OCI-LY3 (cell line): ENCODE results near the gene COL27A1.

Experiments used
- H2AFZ ChIP-seq: fragments of 200-600, 300-600 bp; shearing (Covaris generic); 2 replicates; pipeline ENCODE4 v1.6.0; 2014; ENCODE audit warnings: antibody characterized with exemption, low read depth, low read length
- H3K27ac ChIP-seq: fragments of 200-600, 300-600 bp; sonication (generic); 2 replicates; pipeline ENCODE4 v1.5.1; 2014; ENCODE audit warnings: mild to moderate bottlenecking, low read length, moderate library complexity, mixed read lengths
- H3K27me3 ChIP-seq: fragments of 200-600, 300-600 bp; sonication (generic); 2 replicates; pipeline ENCODE4 v1.6.1; 2014; ENCODE audit warnings: low read depth, low read length, mixed read lengths
- H3K36me3 ChIP-seq: fragments of 200-600, 300-600 bp; sonication (generic); replicated peaks from 2 replicates; pipeline ENCODE3; 2014; ENCODE audit warnings: low read depth, low read length, mixed read lengths
- H3K4me1 ChIP-seq: fragments of 300-600, 200-600 bp; sonication (generic); 2 replicates; pipeline ENCODE4 v1.6.1; 2014; ENCODE audit warnings: low read length, mixed read lengths
- H3K4me2 ChIP-seq: fragments of 200-600, 300-600 bp; sonication (generic); 2 replicates; pipeline ENCODE4 v1.6.1; 2014; ENCODE audit warnings: low read length, mixed read lengths
- H3K4me3 ChIP-seq: fragments of 300-600, 200-600 bp; sonication (generic); 2 replicates; pipeline ENCODE4 v1.5.1; 2014; ENCODE audit warnings: antibody characterized with exemption, mild to moderate bottlenecking, low read length, moderate library complexity
- H3K79me2 ChIP-seq: fragments of 300-600, 200-600 bp; shearing (Covaris generic); 2 replicates; pipeline ENCODE4 v1.6.1; 2014; ENCODE audit warnings: mild to moderate bottlenecking, low read length, mixed read lengths
- H3K9ac ChIP-seq: fragments of 300-600, 200-600 bp; shearing (Covaris generic); 2 replicates; pipeline ENCODE4 v1.6.0; 2014; ENCODE audit warnings: mild to moderate bottlenecking, low read length, moderate library complexity
- H3K9me3 ChIP-seq: fragments of 200-600, 300-600 bp; shearing (Covaris generic); 2 replicates; pipeline ENCODE4 v1.6.1; 2014; ENCODE audit warnings: low read length, mixed read lengths; ENCODE audit not compliant: insufficient read depth
- H4K20me1 ChIP-seq: fragments of 200-600, 300-600 bp; sonication (generic); 2 replicates; pipeline ENCODE4 v1.6.1; 2016; ENCODE audit warnings: low read length, mixed read lengths; ENCODE audit not compliant: insufficient read depth
- EZH2phosphoT487 ChIP-seq: fragments of 200-600 bp; shearing (Covaris generic); IDR thresholded peaks from 2 replicates; pipeline ENCODE4 v1.6.1; 2018; ENCODE audit warnings: antibody characterized with exemption, mixed run types, low read depth
- TF ChIP-seq, protein P1 (sequence below): fragments of 200-600, 300-600 bp; sonication (generic); IDR thresholded peaks from 2 replicates; pipeline ENCODE4 v1.5.1; 2014; ENCODE audit warnings: antibody characterized with exemption, low read length, low read depth

Gene COL27A1

GRCh38 chr9:114274217-114274616 lies 118.9 kb downstream of the COL27A1 start:
- Histone ChIP-seq H3K9me3 (no peaks in the 10 kb centered on the region), H3K4me1 (no peaks in the 10 kb centered on the region), H3K4me3 (no peak overlapping the region), H3K27me3 (peaks cover 20% of the 10 kb centered on the region), H3K4me2 (no peak overlapping the region), H3K9ac (no peak overlapping the region), H3K27ac (no peak overlapping the region), H3K36me3 (no peaks in the 10 kb centered on the region), H4K20me1 (no peaks in the 10 kb centered on the region), H3K79me2 (no peaks in the 10 kb centered on the region), H2AFZ (no peak overlapping the region)
- TF ChIP-seq, protein P1, sequence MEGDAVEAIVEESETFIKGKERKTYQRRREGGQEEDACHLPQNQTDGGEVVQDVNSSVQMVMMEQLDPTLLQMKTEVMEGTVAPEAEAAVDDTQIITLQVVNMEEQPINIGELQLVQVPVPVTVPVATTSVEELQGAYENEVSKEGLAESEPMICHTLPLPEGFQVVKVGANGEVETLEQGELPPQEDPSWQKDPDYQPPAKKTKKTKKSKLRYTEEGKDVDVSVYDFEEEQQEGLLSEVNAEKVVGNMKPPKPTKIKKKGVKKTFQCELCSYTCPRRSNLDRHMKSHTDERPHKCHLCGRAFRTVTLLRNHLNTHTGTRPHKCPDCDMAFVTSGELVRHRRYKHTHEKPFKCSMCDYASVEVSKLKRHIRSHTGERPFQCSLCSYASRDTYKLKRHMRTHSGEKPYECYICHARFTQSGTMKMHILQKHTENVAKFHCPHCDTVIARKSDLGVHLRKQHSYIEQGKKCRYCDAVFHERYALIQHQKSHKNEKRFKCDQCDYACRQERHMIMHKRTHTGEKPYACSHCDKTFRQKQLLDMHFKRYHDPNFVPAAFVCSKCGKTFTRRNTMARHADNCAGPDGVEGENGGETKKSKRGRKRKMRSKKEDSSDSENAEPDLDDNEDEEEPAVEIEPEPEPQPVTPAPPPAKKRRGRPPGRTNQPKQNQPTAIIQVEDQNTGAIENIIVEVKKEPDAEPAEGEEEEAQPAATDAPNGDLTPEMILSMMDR = no peak
- no peak for TF ChIP-seq EZH2phosphoT487

GRCh38 chr9:114275246-114276004 lies 120.1 kb downstream of the COL27A1 start:
- Histone ChIP-seq H3K4me2 (no peak overlapping the region), H3K27me3 (peaks cover 15% of the 10 kb centered on the region; the same call in 1 of the 2 replicates), H3K27ac (no peak overlapping the region), H3K4me3 (no peak overlapping the region), H4K20me1 (no peaks in the 10 kb centered on the region), H3K79me2 (no peaks in the 10 kb centered on the region), H3K4me1 (no peaks in the 10 kb centered on the region), H3K36me3 (no peaks in the 10 kb centered on the region), H2AFZ (no peak overlapping the region), H3K9me3 (no peaks in the 10 kb centered on the region), H3K9ac (no peak overlapping the region)
- TF ChIP-seq, protein P1 = no peak
- no peak for TF ChIP-seq EZH2phosphoT487

DNA sequence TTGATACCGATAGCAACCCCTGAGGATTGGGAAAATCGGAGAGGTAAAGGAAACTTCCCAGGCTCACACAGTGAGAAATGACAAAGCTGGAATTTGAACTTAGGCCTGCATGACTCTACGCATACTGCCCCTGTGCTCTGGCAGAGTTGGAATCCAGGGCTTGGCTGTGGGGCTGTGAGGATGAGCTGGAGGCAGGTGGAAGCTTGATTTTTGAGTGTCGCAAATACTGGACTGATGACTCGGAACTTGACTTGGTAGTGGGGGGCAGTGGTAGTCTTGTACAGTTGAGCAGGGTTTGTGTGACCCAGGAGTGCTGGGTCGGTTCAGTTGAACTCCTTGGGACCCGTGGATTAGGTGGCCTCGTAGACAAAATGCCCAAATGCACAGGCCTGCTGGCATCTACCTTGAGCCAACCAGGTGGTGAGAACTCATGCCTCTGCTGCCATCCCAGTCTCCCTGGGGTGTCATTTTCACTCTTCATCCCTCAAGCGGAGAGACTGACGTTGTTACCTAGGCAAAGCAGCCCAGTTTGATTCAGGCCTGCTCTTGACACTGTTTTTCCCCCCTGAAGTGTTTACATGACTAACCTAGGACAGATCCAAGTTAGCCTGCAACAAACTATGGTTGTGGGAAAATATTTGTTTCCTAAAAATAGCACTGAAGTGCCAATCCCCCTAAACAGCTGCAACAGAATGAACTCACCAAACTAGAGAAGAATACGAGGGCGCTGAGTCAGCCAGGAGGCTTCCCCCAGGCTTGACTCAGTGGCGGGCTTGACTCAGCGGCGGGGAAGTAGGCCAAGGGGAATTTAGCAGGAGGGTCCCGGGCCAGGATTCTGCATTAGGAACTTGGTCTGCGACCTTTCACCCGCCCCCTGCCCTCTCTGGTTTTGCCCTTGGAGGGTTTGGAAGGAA lies 121.8 kb downstream of the COL27A1 start:
- Histone ChIP-seq H3K9me3 (no peaks in the 10 kb centered on the region), H3K4me2 (no peak overlapping the region), H3K4me3 (no peak overlapping the region), H3K27me3 (peaks cover 11% of the 10 kb centered on the region; the same call in 1 of the 2 replicates), H3K9ac (no peak overlapping the region), H2AFZ (no peak overlapping the region), H3K27ac (no peak overlapping the region), H3K79me2 (no peaks in the 10 kb centered on the region), H4K20me1 (no peaks in the 10 kb centered on the region), H3K36me3 (no peaks in the 10 kb centered on the region), H3K4me1 (no peaks in the 10 kb centered on the region)
- TF ChIP-seq, protein P1 = no peak
- TF ChIP-seq EZH2phosphoT487 = no peak

DNA sequence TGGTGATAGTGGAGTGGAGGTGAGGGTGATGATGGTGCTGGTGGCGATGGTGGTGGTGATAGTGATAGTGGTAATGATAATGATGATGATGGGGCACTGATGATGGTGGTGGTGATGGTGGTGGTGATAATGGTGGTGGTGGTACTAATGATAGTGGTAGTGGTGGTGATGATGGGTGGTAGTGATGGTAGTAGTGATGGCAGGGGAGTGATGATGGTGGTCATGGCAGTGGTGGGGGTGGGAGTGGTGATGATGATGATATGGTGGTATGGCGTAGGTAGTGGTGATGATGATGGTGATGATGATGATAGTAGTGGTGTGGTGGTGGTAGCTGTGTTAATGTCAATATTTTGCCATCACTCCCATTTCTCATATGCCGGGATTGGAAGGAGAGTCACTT lies 123.0 kb downstream of the COL27A1 start:
- Histone ChIP-seq H3K4me3 (no peak overlapping the region), H3K4me1 (no peaks in the 10 kb centered on the region), H3K36me3 (no peaks in the 10 kb centered on the region), H3K27ac (no peak overlapping the region), H3K27me3 (no peaks in the 10 kb centered on the region), H3K9ac (no peak overlapping the region), H2AFZ (no peak overlapping the region), H3K79me2 (no peaks in the 10 kb centered on the region), H3K4me2 (no peak overlapping the region), H3K9me3 (no peaks in the 10 kb centered on the region), H4K20me1 (no peaks in the 10 kb centered on the region)
- no peak for TF ChIP-seq EZH2phosphoT487
- TF ChIP-seq, protein P1 = no peak
